ENCODE results near the gene RAD51AP1.

Gene RAD51AP1

DNA sequence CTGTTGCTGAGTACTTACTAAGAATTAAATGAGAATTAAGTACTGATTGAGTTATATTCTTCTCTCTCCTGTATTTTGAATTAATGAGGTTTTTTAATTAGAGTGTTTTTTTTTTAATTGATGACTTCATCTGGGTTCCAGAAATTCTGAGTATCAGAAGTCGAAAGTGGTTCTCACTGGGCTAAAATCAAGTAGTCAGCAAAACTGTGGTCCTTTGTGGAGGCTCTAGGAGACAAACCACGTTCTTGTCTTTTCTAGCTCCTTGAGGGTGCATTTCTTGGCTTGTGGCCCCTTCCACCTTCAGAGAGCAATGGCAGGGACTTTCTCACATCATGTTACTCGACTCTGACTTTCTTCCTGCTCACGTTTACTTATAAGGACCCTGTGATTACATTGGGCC lies 15.3 kb downstream of the RAD51AP1 start:
- Histone ChIP-seq H3K27me3 (ENCODE audit: insufficient read depth, low read length, poor library complexity, severe bottlenecking) (no peaks in the 10 kb centered on the region), H3K4me1 (ENCODE audit: insufficient read depth, low read length, poor library complexity, severe bottlenecking) (no peaks in the 10 kb centered on the region), H3K9ac (ENCODE audit: low read depth, low read length, poor library complexity, severe bottlenecking) (no peak overlapping the region), H2AFZ (ENCODE audit: low read length) (no peak overlapping the region), H3K9me3 (ENCODE audit: insufficient read depth, low read depth, low read length) (no peaks in the 10 kb centered on the region), H4K20me1 (ENCODE audit: insufficient read depth, low read length, poor library complexity, severe bottlenecking) (no peaks in the 10 kb centered on the region), H3K79me2 (ENCODE audit: insufficient read depth, low read length) (peaks cover 7% of the 10 kb centered on the region; the same call in 1 of the 2 replicates), H3K4me3 (ENCODE audit: low read length, poor library complexity, severe bottlenecking) (no peak overlapping the region), H3K36me3 (ENCODE audit: insufficient read depth, low read length) (peaks cover 82% of the 10 kb centered on the region; the same call in 1 of the 2 replicates), H3K4me2 (ENCODE audit: low read depth, low read length, poor library complexity, severe bottlenecking) (no peak overlapping the region), H3K9me2 (replicated peaks; ENCODE audit: low read depth, low read length) (no peaks in the 10 kb centered on the region), H3F3A (ENCODE audit: low read depth) (no peaks in the 10 kb centered on the region; the same call in 1 of the 2 replicates)
- TF ChIP-seq EZH2phosphoT487 (IDR thresholded peaks at IDR 0.05; ENCODE audit: borderline replicate concordance): no peak

DNA sequence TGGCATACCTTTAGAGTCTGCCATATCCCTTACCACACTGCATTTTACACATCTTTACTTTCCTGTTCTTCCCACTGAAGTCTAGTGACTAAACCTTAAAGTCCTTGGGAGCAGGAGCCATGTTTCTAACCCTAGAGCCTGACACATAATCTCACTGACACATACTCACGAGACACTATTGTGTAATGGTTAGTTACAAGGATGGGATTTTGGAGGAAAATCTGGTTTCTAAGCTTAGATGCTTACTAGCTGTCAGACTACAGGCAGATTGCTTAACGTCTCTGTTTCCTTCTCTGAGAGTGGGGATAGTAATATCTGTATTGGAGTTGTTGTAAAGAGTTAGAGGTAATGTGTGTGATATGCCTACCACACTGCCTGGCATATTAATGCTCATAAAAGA lies 17.1 kb downstream of the RAD51AP1 start:
- H2AFZ ChIP-seq (ENCODE audit: low read length): no peak overlapping the region
- peaks cover 80% of the 10 kb centered on the region; the same call in 1 of the 2 replicates for H3K36me3 ChIP-seq (ENCODE audit: insufficient read depth, low read length)
- H3K9ac ChIP-seq (ENCODE audit: low read depth, low read length, poor library complexity, severe bottlenecking): no peak overlapping the region
- no peak overlapping the region for H3K4me3 ChIP-seq (ENCODE audit: low read length, poor library complexity, severe bottlenecking)
- TF ChIP-seq EZH2phosphoT487 (IDR thresholded peaks at IDR 0.05; ENCODE audit: borderline replicate concordance): no peak
- no peak for TF ChIP-seq CTCF (conservative IDR thresholded peaks at IDR 0.05; ENCODE audit: low read length)
- no peaks in the 10 kb centered on the region for H3K27me3 ChIP-seq (ENCODE audit: insufficient read depth, low read length, poor library complexity, severe bottlenecking)
- no peak overlapping the region for H3K4me2 ChIP-seq (ENCODE audit: low read depth, low read length, poor library complexity, severe bottlenecking)
- no peaks in the 10 kb centered on the region for H3K9me3 ChIP-seq (ENCODE audit: insufficient read depth, low read depth, low read length)
- H4K20me1 ChIP-seq (ENCODE audit: insufficient read depth, low read length, poor library complexity, severe bottlenecking): no peaks in the 10 kb centered on the region
- H3F3A ChIP-seq (ENCODE audit: low read depth): no peaks in the 10 kb centered on the region; the same call in 1 of the 2 replicates
- no peaks in the 10 kb centered on the region for H3K79me2 ChIP-seq (ENCODE audit: insufficient read depth, low read length)
- no peaks in the 10 kb centered on the region for H3K9me2 ChIP-seq (replicated peaks; ENCODE audit: low read depth, low read length)
- H3K4me1 ChIP-seq (ENCODE audit: insufficient read depth, low read length, poor library complexity, severe bottlenecking): no peaks in the 10 kb centered on the region

GRCh38 chr12:4556735-4557530 lies 18.2 kb downstream of the RAD51AP1 start:
- H2AFZ ChIP-seq (ENCODE audit: low read length): no peak overlapping the region
- no peak overlapping the region for H3K4me2 ChIP-seq (ENCODE audit: low read depth, low read length, poor library complexity, severe bottlenecking)
- H3K4me1 ChIP-seq (ENCODE audit: insufficient read depth, low read length, poor library complexity, severe bottlenecking): no peaks in the 10 kb centered on the region
- H3F3A ChIP-seq (ENCODE audit: low read depth): no peaks in the 10 kb centered on the region; the same call in 1 of the 2 replicates
- no peaks in the 10 kb centered on the region for H3K27me3 ChIP-seq (ENCODE audit: insufficient read depth, low read length, poor library complexity, severe bottlenecking)
- H4K20me1 ChIP-seq (ENCODE audit: insufficient read depth, low read length, poor library complexity, severe bottlenecking): no peaks in the 10 kb centered on the region
- no peak overlapping the region for H3K9ac ChIP-seq (ENCODE audit: low read depth, low read length, poor library complexity, severe bottlenecking)
- H3K9me2 ChIP-seq (replicated peaks; ENCODE audit: low read depth, low read length): no peaks in the 10 kb centered on the region
- H3K79me2 ChIP-seq (ENCODE audit: insufficient read depth, low read length): no peaks in the 10 kb centered on the region
- H3K4me3 ChIP-seq (ENCODE audit: low read length, poor library complexity, severe bottlenecking): no peak overlapping the region
- no peak for TF ChIP-seq CTCF (conservative IDR thresholded peaks at IDR 0.05; ENCODE audit: low read length)
- no peak for TF ChIP-seq EZH2phosphoT487 (IDR thresholded peaks at IDR 0.05; ENCODE audit: borderline replicate concordance)
- H3K36me3 ChIP-seq (ENCODE audit: insufficient read depth, low read length): peaks cover 82% of the 10 kb centered on the region; the same call in 1 of the 2 replicates
- no peaks in the 10 kb centered on the region for H3K9me3 ChIP-seq (ENCODE audit: insufficient read depth, low read depth, low read length)
